Psoas muscle (tissue), 8 donors: ENCODE results near the gene PSEN1. TPM values are rescaled to one million over a fixed set of nuclear protein-coding genes. Genes with fewer than 3 reads are reported as not detected.

Source experiments
- ATAC-seq, 4 donors: fragments of 200-7000 bp; cut with Tn5 transposase; one replicate each; pipeline ENCODE4 v1.9.1; 2020; ENCODE audit warnings: moderate library complexity in 3 of 4, mild to moderate bottlenecking in 2 of 4
- DNase-seq, 2 donors: peaks; one replicate each; pipeline ENCODE4 v3.0.0-alpha.2; 2020
- H3K27ac ChIP-seq: fragments of 200-600 bp; one replicate; pipeline ENCODE4 v1.8.0; 2022
- H3K27me3 ChIP-seq, 3 donors: fragments of 200-600 bp in 1 of 3; one replicate each; pipeline versions ENCODE4 v1.6.1 to v1.8.0; 2013 to 2022; ENCODE audit warnings: low read length in 2 of 3, mild to moderate bottlenecking in 2 of 3, moderate library complexity in 1 of 3; ENCODE audit not compliant: insufficient read depth in 3 of 3
- H3K36me3 ChIP-seq, 2 donors: fragments of 200-600 bp in 1 of 2; one replicate each; pipeline versions ENCODE4 v1.6.1 to v1.8.0; 2013 to 2022; ENCODE audit warnings: low read depth in 1 of 2, mild to moderate bottlenecking in 1 of 2, moderate library complexity in 1 of 2; ENCODE audit not compliant: insufficient read depth in 1 of 2
- H3K4me1 ChIP-seq: fragments of 200-600 bp; one replicate; pipeline ENCODE4 v1.8.0; 2022
- H3K4me3 ChIP-seq: fragments of 200-600 bp; one replicate; pipeline ENCODE4 v1.8.0; 2022; ENCODE audit warnings: mild to moderate bottlenecking
- H3K9me3 ChIP-seq: fragments of 200-600 bp; one replicate; pipeline ENCODE4 v1.8.0; 2022
- CTCF ChIP-seq: fragments of 200-600 bp; IDR thresholded peaks from one replicate; pipeline ENCODE4 v1.8.0; 2022; ENCODE audit warnings: antibody characterized with exemption
- WGBS, 3 donors: extraction: QIAGEN DNeasy Blood & Tissue Kit; methylation state at CpG; one replicate each; pipeline versions ENCODE4 v1.1.6 to v1.1.7; 2013; 5-methylcytosine and 5-hydroxymethylcytosine counted together
- intact Hi-C, 2 donors: fragments of 100-400 bp; cut with DNase I; formaldehyde crosslinking; loops; one replicate each; pipeline versions ENCODE4 v1.11.0 to v1.14.2; 2022
- polyA plus RNA-seq, 3 donors: library from polyadenylated mRNA; stranded (reverse); fragments of 200-250 nt; gene quantifications; one replicate each; pipeline ENCODE4 v1.2.3, GENCODE V29; 2013
- total RNA-seq, 4 donors: library from RNA; stranded (reverse); fragmentation: NEBNext Ultra II Directional in 2 of 4; extraction: Animal tissue kit (Norgen Biotek cat#: 25700) in 2 of 4; gene quantifications; one replicate each; pipeline versions ENCODE4 v1.2.1 to v1.2.4, GENCODE V29; 2021 to 2023
- donor health status: healthy with polysubstance abuse.
- donor health status: DM: no; HTN: no; CAD: no; lungs with moderate emphysema.
- donor health status: Bipolar disorder and iron deficiency.
- donor health status: healthy.
- donor health status: DM: yes; HTN: yes; CAD: no.
- donor health status: DM: no; HTN: no; CAD: no.
- donor health status: DM: no; HTN: no; CAD: no.
- donor health status: DM: yes; HTN: yes; CAD: no.

The PSEN1 gene
- total and polyA plus RNA-seq, 7 donors: 14.2 to 32.5 (median 19.1) TPM

GRCh38 chr14:73262427-73263183, 126.3 kb downstream of the PSEN1 start:
- Histone ChIP-seq H3K36me3 (no peaks in the 10 kb centered on the region), H3K27ac (no peak overlapping the region), H3K9me3 (no peaks in the 10 kb centered on the region), H3K4me3 (no peak overlapping the region), H3K27me3 (peaks cover 0 to 5% (median 0%) of the 10 kb centered on the region in 3 donors), H3K4me1 (no peaks in the 10 kb centered on the region)
- DNase-seq (no peak), ATAC-seq (no peak)
- intact Hi-C loops: no loop called here
- TF ChIP-seq CTCF: no peak
- 82 to 91% (median 87%) methylated on average over 20 of the region's 20 CpGs for WGBS, 3 donors

- Histone ChIP-seq H3K4me3 (no peak overlapping the region), H3K4me1 (no peaks in the 10 kb centered on the region), H3K27me3 (peaks cover 0 to 5% (median 0%) of the 10 kb centered on the region in 3 donors), H3K27ac (no peak overlapping the region), H3K36me3 (no peaks in the 10 kb centered on the region), H3K9me3 (no peaks in the 10 kb centered on the region)
- WGBS, 3 donors: 59 to 70% (median 65%) methylated on average over 7 of the region's 7 CpGs
- TF ChIP-seq CTCF: no peak
- DNase-seq: no peak
- no peak for ATAC-seq
- intact Hi-C loops: no loop called here
These were observed 127.3 kb downstream of the PSEN1 start for GRCh38 chr14:73263606-73264005.

- WGBS, 3 donors: 85 to 88% (median 85%) methylated on average over 23 of the region's 23 CpGs
- Histone ChIP-seq H3K9me3 (no peaks in the 10 kb centered on the region), H3K27me3 (peaks cover 0 to 5% (median 0%) of the 10 kb centered on the region in 3 donors), H3K36me3 (no peaks in the 10 kb centered on the region), H3K4me3 (no peak overlapping the region), H3K4me1 (peaks cover under 1% of the 10 kb centered on the region), H3K27ac (no peak overlapping the region)
- no peak for TF ChIP-seq CTCF
- ATAC-seq (no peak), DNase-seq (no peak)
- intact Hi-C loops: no loop called here
These were observed 128.0 kb downstream of the PSEN1 start for GRCh38 chr14:73264080-73264884.

- peaks cover 8% of the 10 kb centered on the region for H3K4me1 ChIP-seq
- H3K27ac ChIP-seq: no peak overlapping the region
- WGBS, 3 donors: 70 to 82% (median 76%) methylated on average over 17 to 18 of the region's 18 CpGs
- H3K27me3 ChIP-seq: peaks cover 0 to 5% (median 0%) of the 10 kb centered on the region in 3 donors
- H3K9me3 ChIP-seq: no peaks in the 10 kb centered on the region
- ATAC-seq (no peak), DNase-seq (no peak)
- H3K36me3 ChIP-seq: no peaks in the 10 kb centered on the region
- H3K4me3 ChIP-seq: no peak overlapping the region
- TF ChIP-seq CTCF: no peak
- intact Hi-C loops: no loop called here
These were observed 128.8 kb downstream of the PSEN1 start for GRCh38 chr14:73264885-73265720.
